ENCODE data around the gene SKI. TPM values are rescaled to one million over a fixed set of nuclear protein-coding genes. Genes with fewer than 3 reads are reported as not detected.

SKI gene
- total and polyA plus RNA-seq, 10 of the 15 experiments (the other 5 are each of a cell fraction or from before 2014, with no cell fraction given) = 0.03 to 14.9 (median 0.96) TPM

DNA sequence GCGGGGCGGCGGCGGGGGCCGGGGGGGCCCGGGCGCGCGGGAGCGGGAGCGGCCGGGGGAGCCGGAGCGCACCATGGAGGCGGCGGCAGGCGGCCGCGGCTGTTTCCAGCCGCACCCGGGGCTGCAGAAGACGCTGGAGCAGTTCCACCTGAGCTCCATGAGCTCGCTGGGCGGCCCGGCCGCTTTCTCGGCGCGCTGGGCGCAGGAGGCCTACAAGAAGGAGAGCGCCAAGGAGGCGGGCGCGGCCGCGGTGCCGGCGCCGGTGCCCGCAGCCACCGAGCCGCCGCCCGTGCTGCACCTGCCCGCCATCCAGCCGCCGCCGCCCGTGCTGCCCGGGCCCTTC, 546 bp downstream of the SKI start:
- Histone ChIP-seq H3K9ac (ENCODE audit: control insufficient read depth, insufficient read depth, low read length) (no peak overlapping the region; the same call in 1 of the 2 replicates), H3K4me1 (ENCODE audit: control insufficient read depth, insufficient read depth, low read length) (peaks cover 16% of the 10 kb centered on the region), H3K9me3 (replicated peaks; ENCODE audit: control insufficient read depth, insufficient read depth, low read length) (no peaks in the 10 kb centered on the region), H3K4me3 (peak overlapping the region; percentile 82), H3K79me2 (ENCODE audit: control insufficient read depth, insufficient read depth, low read length) (peaks cover 46% of the 10 kb centered on the region), H3K27me3 (replicated peaks in 1 of 2; ENCODE audit: control insufficient read depth in 2 of 2, insufficient read depth in 2 of 2, low read length in 1 of 2) (no peaks in the 10 kb centered on the region), H4K20me1 (ENCODE audit: control insufficient read depth, insufficient read depth) (0 out of 2 replicates have a peak, but pooled peaks cover 8% of the 10 kb centered on the region), H3K36me3 (ENCODE audit: control insufficient read depth in 2 of 2, insufficient read depth in 2 of 2, low read length in 1 of 2) (no peaks in the 10 kb centered on the region; a peak in 1 of 4 replicates), H2AFZ (ENCODE audit: control insufficient read depth, low read depth, low read length) (no peak overlapping the region), H3K27ac (ENCODE audit: control insufficient read depth, insufficient read depth) (no peak overlapping the region), H3K4me2 (ENCODE audit: control insufficient read depth, insufficient read depth) (peak overlapping the region; percentile 97)
- ChIA-PET CTCF (interaction anchor here (0.6 to 1.4 kb wide), 6 partner anchors 12 to 186 kb away, joined by 3 to 4 read pairs (median 3); no protein-coding TSS in a partner anchor), RAD21 (ENCODE audit: unreplicated experiment) (interaction anchor here (1.2 to 3.3 kb wide), 3 partner anchors 29 to 87 kb away, joined by 5 to 9 read pairs (median 6); no protein-coding TSS in a partner anchor), POLR2A (interaction anchor here (0.9 to 1.0 kb wide), 2 partner anchors 71 to 298 kb away, joined by 3 read pairs; partner anchors contain the start of gene PANK4), SMC1A (ENCODE audit: uncharacterized antibody, unreplicated experiment) (interaction anchor here (0.8 to 1.4 kb wide), 3 partner anchors 63 to 154 kb away, joined by 3 to 6 read pairs (median 3); no protein-coding TSS in a partner anchor)
- 2% methylated on average over 10 of the region's 50 CpGs for WGBS (ENCODE audit: insufficient coverage, insufficient replicate concordance, low lambda C conversion rate, missing lambda C conversion rate)
- DNase-seq (ENCODE audit: low read depth, low spot score) = no peak
- no peak for ATAC-seq
- no peak for FAIRE-seq
- intact Hi-C loops (cut with micrococcal nuclease; ENCODE audit: unreplicated experiment) (loop anchor here (5.0 kb wide), 1 partner anchor 84 kb away; no protein-coding TSS in a partner anchor), in situ Hi-C loops (cut with MboI) (no loop called here)
- BruUV-seq (replicated peaks) = no TSS peak
- TF ChIP-seq SREBF2 (IDR thresholded peaks at IDR 0.05; ENCODE audit: low read length) (no peak), RB1 (IDR thresholded peaks at IDR 0.05; ENCODE audit: borderline replicate concordance) (no peak), DPF2 (IDR thresholded peaks at IDR 0.05) (peak; percentile 44; the same call in 1 of the 2 replicates), IKZF1 (conservative IDR thresholded peaks at IDR 0.05) (peak; percentile 49; the same call in 1 of the 2 replicates), GATAD2B (conservative IDR thresholded peaks at IDR 0.05; ENCODE audit: low read depth) (peak; percentile 25; the same call in 1 of the 2 replicates), BRCA1 (IDR thresholded peaks at IDR 0.05; ENCODE audit: low read depth, low read length) (no peak), BACH1 (IDR thresholded peaks at IDR 0.05; ENCODE audit: borderline replicate concordance) (0 out of 2 replicates have a peak, but pooled peaks have one; percentile 33)
- TF ChIP-seq, protein P1, sequence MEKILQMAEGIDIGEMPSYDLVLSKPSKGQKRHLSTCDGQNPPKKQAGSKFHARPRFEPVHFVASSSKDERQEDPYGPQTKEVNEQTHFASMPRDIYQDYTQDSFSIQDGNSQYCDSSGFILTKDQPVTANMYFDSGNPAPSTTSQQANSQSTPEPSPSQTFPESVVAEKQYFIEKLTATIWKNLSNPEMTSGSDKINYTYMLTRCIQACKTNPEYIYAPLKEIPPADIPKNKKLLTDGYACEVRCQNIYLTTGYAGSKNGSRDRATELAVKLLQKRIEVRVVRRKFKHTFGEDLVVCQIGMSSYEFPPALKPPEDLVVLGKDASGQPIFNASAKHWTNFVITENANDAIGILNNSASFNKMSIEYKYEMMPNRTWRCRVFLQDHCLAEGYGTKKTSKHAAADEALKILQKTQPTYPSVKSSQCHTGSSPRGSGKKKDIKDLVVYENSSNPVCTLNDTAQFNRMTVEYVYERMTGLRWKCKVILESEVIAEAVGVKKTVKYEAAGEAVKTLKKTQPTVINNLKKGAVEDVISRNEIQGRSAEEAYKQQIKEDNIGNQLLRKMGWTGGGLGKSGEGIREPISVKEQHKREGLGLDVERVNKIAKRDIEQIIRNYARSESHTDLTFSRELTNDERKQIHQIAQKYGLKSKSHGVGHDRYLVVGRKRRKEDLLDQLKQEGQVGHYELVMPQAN (conservative IDR thresholded peaks at IDR 0.05) = 0 out of 2 replicates have a peak, but pooled peaks have one; percentile 31
